ENCODE data around the gene FAM187B. TPM values are rescaled to one million over a fixed set of nuclear protein-coding genes. Genes with fewer than 3 reads are reported as not detected.

The FAM187B gene
- polyA plus RNA-seq, 3 donors: 0.07 TPM; not detected in 2

DNA sequence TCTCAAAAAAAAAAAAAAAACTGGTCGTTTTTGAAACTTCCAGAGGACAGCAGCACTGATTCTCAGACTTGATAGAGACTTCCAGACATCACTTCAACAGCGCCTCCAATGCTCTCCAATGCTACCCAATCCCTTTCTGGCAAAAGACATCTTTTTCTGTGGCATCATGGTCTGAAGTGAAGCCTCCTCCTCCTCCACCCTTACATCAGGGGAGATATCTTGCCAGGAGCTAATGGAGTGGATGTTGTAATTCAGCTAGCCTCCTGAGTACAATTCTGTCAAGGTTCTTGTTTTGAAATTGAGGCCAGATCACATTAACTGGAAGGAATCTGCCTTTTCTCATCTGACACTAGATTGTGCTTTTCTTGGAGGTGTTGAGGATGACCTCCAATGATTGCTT lies 49.8 kb downstream of the FAM187B start:
- DNase-seq: no peak

- DNase-seq: no peak
Measured at GRCh38 chr19:35177377-35178274, 50.9 kb downstream of the FAM187B start.

DNA sequence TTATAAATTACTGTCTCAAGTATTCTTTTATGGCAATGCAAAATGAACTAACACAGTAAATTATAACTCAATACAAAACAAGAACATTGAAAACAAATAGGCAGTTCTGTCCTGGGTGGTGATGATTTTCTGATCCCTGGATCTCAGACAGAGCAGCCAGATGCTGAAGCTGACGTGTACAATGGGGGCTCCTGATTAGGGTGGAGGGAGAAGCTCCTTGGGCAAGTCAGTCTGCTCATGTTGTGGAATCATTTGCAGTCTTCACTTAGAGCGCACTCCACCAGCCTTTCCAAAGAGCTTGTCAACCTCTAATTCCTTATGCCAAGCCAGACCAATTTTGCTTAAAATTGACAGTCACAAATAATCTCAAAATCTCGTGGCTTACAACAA lies 52.4 kb downstream of the FAM187B start:
- DNase-seq: no peak

Other genes with a start within 250 kb of the FAM187B start
- 10 to 100 TPM; 54.9 to 72.8 (median 65.6) TPM for gene GRAMD1A, start 228.4 kb downstream of the FAM187B start, polyA plus RNA-seq (ENCODE audit: insufficient read length in 3 of 3)
- 1 to 10 TPM in 2 of 3 donors, under 1 TPM in 1; 0.95 to 1.5 (median 1.0) TPM for gene SCN1B, start 198.3 kb downstream of the FAM187B start, polyA plus RNA-seq (ENCODE audit: insufficient read length in 3 of 3)
- 100 to 1,000 TPM; 118 to 150 (median 128) TPM for gene HPN, start 187.0 kb downstream of the FAM187B start, polyA plus RNA-seq (ENCODE audit: insufficient read length in 3 of 3)
- gene FXYD3, start 112.9 kb downstream of the FAM187B start, polyA plus RNA-seq (ENCODE audit: insufficient read length in 3 of 3): 10 to 100 TPM; 18.6 to 23.9 (median 23.1) TPM
- 1 to 10 TPM; 2.2 to 3.2 (median 3.0) TPM for gene LGI4, start 93.7 kb downstream of the FAM187B start, polyA plus RNA-seq (ENCODE audit: insufficient read length in 3 of 3)
- gene FXYD1, start 89.9 kb downstream of the FAM187B start, polyA plus RNA-seq (ENCODE audit: insufficient read length in 3 of 3): 10 to 100 TPM; 21.8 to 27.0 (median 26.5) TPM
- 1 to 10 TPM in 1 of 3 donors, under 1 TPM in 2; 0.40 to 1.3 (median 0.95) TPM for gene FXYD7, start 85.5 kb downstream of the FAM187B start, polyA plus RNA-seq (ENCODE audit: insufficient read length in 3 of 3)
- gene FXYD5, start 74.0 kb downstream of the FAM187B start, polyA plus RNA-seq (ENCODE audit: insufficient read length in 3 of 3): 10 to 100 TPM; 21.7 to 26.8 (median 23.0) TPM
- 10 to 100 TPM; 65.3 to 68.6 (median 67.9) TPM for gene LSR, start 20.3 kb upstream of the FAM187B start, polyA plus RNA-seq (ENCODE audit: insufficient read length in 3 of 3)
- gene USF2, start 40.2 kb upstream of the FAM187B start, polyA plus RNA-seq (ENCODE audit: insufficient read length in 3 of 3): 100 to 1,000 TPM; 171 to 192 (median 185) TPM
- under 1 TPM; 0.19 to 0.34 (median 0.25) TPM for gene HAMP, start 53.8 kb upstream of the FAM187B start, polyA plus RNA-seq (ENCODE audit: insufficient read length in 3 of 3)
- gene MAG, start 63.4 kb upstream of the FAM187B start, polyA plus RNA-seq (ENCODE audit: insufficient read length in 3 of 3): 1 to 10 TPM; 5.1 to 6.2 (median 5.3) TPM
- 10 to 100 TPM in 2 of 3 donors, 1 to 10 TPM in 1; 8.4 to 33.6 (median 15.5) TPM for gene CD22, start 100.4 kb upstream of the FAM187B start, polyA plus RNA-seq (ENCODE audit: insufficient read length in 3 of 3)
- gene FFAR1, start 119.2 kb upstream of the FAM187B start, polyA plus RNA-seq (ENCODE audit: insufficient read length in 3 of 3): under 1 TPM; 0.46 to 0.70 (median 0.53) TPM
- under 1 TPM in 2 of 3 donors, not detected in 1; 0.20 to 0.31 TPM for gene FFAR3, start 129.7 kb upstream of the FAM187B start, polyA plus RNA-seq (ENCODE audit: insufficient read length in 3 of 3)
- under 1 TPM in 1 of 3 donors, not detected in 2; 0.18 TPM for gene GPR42, start 142.3 kb upstream of the FAM187B start, polyA plus RNA-seq (ENCODE audit: insufficient read length in 3 of 3)
- under 1 TPM; 0.19 to 0.41 (median 0.28) TPM for gene FFAR2, start 219.5 kb upstream of the FAM187B start, polyA plus RNA-seq (ENCODE audit: insufficient read length in 3 of 3)

Measured in renal pelvis (tissue), 4 donors.